Activated CD8-positive, alpha-beta memory T cell treated with anti-CD3 and anti-CD28 coated beads, Interleukin-2, amount 50 U/mL, for 1 hour (primary cell): ENCODE measurements around the gene DGKB.

Experiments used
- DNase-seq: peaks from one replicate; pipeline ENCODE4 v3.0.0-alpha.2; 2020; ENCODE audit errors: extremely low read depth

The DGKB gene

GRCh38 chr7:14902589-14903067 lies at the start of gene DGKB:
TSS of gene DGKB (minus strand) at chr7:14902751.
- DNase-seq, result no peak

- no peak for DNase-seq
Observed at GRCh38 chr7:14950013-14950412, 47.5 kb upstream of the DGKB start.

GRCh38 chr7:14938181-14938580 lies 35.6 kb upstream of the DGKB start:
- DNase-seq, result no peak

GRCh38 chr7:14937581-14937980 lies 35.0 kb upstream of the DGKB start:
- DNase-seq, result no peak

GRCh38 chr7:14936554-14936953 lies 34.0 kb upstream of the DGKB start:
- DNase-seq, result no peak

GRCh38 chr7:14934839-14935238 lies 32.3 kb upstream of the DGKB start:
- DNase-seq, result no peak

GRCh38 chr7:14931511-14932215 lies 29.1 kb upstream of the DGKB start:
- no peak for DNase-seq

- no peak for DNase-seq
Observed at GRCh38 chr7:14924398-14924797, 21.8 kb upstream of the DGKB start.

- DNase-seq, result no peak
Observed at GRCh38 chr7:14911077-14911476, 8.5 kb upstream of the DGKB start.

GRCh38 chr7:14908697-14909096 lies 6.1 kb upstream of the DGKB start:
- DNase-seq, result no peak

GRCh38 chr7:14905764-14906163 lies 3.2 kb upstream of the DGKB start:
- no peak for DNase-seq

GRCh38 chr7:14900051-14900450 lies 2.5 kb downstream of the DGKB start:
- DNase-seq, result no peak

- DNase-seq, result no peak
Observed at GRCh38 chr7:14899030-14899429, 3.5 kb downstream of the DGKB start.

GRCh38 chr7:14896461-14896860 lies 6.1 kb downstream of the DGKB start:
- no peak for DNase-seq

GRCh38 chr7:14894826-14895225 lies 7.7 kb downstream of the DGKB start:
- no peak for DNase-seq

- DNase-seq, result no peak
Observed at GRCh38 chr7:14892961-14893360, 9.6 kb downstream of the DGKB start.

- no peak for DNase-seq
Observed at GRCh38 chr7:14891289-14891688, 11.3 kb downstream of the DGKB start.

- no peak for DNase-seq
Observed at GRCh38 chr7:14888962-14889361, 13.6 kb downstream of the DGKB start.

- no peak for DNase-seq
Observed at GRCh38 chr7:14886533-14886932, 16.0 kb downstream of the DGKB start.

GRCh38 chr7:14875941-14876587 lies 26.5 kb downstream of the DGKB start:
- no peak for DNase-seq

GRCh38 chr7:14871880-14872279 lies 30.7 kb downstream of the DGKB start:
- no peak for DNase-seq

GRCh38 chr7:14870394-14870793 lies 32.2 kb downstream of the DGKB start:
- DNase-seq, result no peak

GRCh38 chr7:14868937-14869336 lies 33.6 kb downstream of the DGKB start:
- DNase-seq, result no peak

- no peak for DNase-seq
Observed at GRCh38 chr7:14861456-14861855, 41.1 kb downstream of the DGKB start.
